Measurements from ENCODE around the gene B3GALT6. TPM values are rescaled to one million over a fixed set of nuclear protein-coding genes. Genes with fewer than 3 reads are reported as not detected.

Gene B3GALT6
- total RNA-seq, 2 donors from 2014 or later, result 8.4 to 9.4 TPM

DNA sequence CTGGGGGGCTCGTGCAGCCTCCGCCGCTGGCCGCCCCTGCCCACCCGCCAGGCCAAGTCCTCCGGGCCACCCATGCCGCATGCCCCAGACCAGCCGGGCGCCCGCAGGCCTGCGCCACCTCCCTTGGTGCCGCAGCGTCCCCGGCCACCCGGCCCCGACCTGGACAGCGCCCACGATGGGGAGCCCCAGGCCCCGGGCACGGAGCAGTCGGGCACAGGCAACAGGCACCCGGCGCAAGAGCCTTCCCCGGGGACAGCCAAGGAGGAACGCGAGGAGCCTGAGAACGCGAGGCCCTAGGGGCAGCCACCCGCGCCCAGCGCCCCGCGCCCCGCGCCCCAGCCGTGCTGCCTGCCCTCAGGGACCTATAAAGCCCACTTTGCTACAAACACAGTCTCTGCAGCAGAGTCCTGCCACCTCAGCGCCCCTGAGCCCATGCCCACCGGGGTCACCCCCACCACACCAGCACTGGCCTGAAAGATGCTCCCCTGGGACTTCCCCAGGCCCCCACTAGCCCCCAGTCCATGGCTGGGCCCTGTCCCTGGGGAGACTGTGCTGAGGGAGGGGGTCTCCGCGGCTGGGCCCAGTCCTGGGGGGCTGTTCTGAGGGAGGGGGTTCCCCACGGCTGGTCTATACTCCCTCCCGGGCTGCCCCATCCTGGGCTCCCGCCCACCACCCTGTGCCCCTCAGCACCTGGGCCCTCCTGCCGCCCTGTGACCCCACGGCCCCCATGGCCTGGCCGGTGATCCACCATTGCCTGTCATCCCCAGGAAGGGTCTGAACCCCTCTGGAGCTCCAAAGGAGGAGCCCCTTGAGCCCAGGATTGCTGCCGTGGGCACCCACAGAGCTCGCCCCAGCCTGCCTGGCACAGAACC is 34.2 kb upstream of the B3GALT6 start:
- Mint-ChIP-seq H3K27ac (no peak overlapping the region), H3K4me3 (no peak overlapping the region), H3K4me1 (peaks cover 2% of the 10 kb centered on the region), H3K36me3 (ENCODE audit: low read depth) (no peaks in the 10 kb centered on the region), H3K27me3 (no peaks in the 10 kb centered on the region)
- DNase-seq, result peak in 2 of 3 donors; percentile 3 to 12
- no peak for ATAC-seq
- H3K9me3 ChIP-seq (ENCODE audit: control insufficient read depth, low read length, poor library complexity, severe bottlenecking), result no peaks in the 10 kb centered on the region

DNA sequence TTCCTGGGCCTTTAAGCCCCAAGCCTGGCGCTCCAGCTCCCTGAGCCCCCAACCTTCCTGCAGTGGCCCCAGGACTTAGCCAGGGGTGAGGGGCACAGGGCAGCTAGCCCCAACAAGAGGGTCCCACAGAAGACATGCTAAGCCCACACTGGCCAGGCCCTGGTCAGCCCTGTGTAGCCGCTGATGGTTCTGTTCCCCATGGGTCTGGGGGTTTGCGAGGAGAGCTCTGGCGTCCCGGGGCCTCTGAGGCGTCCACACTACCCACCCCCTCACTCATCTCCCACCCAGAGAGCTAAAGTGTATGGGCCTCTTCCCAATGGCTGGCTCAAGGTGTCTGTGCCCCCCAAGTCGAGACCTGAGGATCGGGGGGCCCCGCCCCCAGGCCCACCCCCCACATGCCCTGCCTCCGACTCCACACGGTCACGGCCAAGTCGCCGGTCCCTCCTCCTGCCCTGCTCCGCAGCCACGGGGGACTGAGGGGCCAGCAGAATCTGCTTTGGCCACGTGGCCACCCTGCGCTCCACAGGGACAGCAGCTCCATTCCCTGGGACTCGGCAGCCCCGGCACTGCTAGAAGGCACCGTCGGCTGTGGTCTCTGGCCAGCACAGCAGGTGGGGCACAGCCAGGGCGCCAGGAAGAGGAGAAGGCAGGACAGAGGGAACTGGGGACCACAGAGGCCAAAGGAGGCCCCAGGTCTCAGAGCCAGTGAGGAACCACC is 33.5 kb upstream of the B3GALT6 start:
- H3K27ac Mint-ChIP-seq, result no peak overlapping the region
- DNase-seq, result peak in 2 of 3 donors; percentile 8 to 11
- H3K36me3 Mint-ChIP-seq (ENCODE audit: low read depth), result no peaks in the 10 kb centered on the region
- H3K9me3 ChIP-seq (ENCODE audit: control insufficient read depth, low read length, poor library complexity, severe bottlenecking), result no peaks in the 10 kb centered on the region
- no peak for ATAC-seq
- H3K4me1 Mint-ChIP-seq, result peaks cover 2% of the 10 kb centered on the region
- no peaks in the 10 kb centered on the region for H3K27me3 Mint-ChIP-seq
- H3K4me3 Mint-ChIP-seq, result no peak overlapping the region

DNA sequence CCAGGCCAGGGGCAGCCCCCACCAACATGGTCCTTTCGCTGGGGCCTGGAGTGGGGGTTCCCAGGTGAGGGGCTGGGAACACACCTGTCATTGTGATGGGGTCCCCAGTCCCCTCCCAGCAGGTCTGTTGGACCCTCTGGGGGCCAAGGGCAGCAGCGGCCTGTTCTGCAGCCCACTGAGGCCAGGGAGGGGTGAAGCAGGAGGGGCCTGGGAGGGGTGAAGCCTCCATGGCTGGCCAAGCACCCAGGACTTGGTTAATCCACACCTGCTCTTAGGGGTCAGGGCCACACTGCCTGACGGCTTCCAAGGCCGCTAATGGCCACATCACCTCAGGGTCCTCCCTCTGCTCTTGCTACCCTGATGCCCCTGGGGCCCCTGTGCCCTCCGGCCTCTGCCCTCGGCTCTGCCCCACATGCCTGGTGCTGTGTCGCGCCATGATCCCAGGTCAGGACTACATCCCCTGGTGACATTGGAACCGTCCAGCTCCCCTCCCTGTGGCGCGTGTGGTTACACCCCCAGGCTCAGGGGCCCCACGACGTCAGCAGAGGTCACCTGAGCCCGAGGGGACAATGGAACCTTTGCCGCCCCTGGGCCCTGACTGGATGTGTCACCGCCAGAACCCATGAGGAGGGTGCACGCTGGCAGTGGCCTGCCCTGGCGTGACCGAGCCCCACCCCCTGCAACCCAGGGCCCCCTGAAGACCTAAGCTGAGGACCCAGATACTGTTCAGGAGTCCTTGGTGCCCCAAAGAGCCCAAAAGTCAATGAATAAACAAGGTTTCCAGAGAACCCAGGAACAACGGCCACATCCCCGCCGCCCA is 32.7 kb upstream of the B3GALT6 start:
- no peak overlapping the region for H3K4me3 Mint-ChIP-seq
- peak in 2 of 3 donors; percentile 4 to 9 for DNase-seq
- H3K4me1 Mint-ChIP-seq, result peaks cover 2% of the 10 kb centered on the region

DNA sequence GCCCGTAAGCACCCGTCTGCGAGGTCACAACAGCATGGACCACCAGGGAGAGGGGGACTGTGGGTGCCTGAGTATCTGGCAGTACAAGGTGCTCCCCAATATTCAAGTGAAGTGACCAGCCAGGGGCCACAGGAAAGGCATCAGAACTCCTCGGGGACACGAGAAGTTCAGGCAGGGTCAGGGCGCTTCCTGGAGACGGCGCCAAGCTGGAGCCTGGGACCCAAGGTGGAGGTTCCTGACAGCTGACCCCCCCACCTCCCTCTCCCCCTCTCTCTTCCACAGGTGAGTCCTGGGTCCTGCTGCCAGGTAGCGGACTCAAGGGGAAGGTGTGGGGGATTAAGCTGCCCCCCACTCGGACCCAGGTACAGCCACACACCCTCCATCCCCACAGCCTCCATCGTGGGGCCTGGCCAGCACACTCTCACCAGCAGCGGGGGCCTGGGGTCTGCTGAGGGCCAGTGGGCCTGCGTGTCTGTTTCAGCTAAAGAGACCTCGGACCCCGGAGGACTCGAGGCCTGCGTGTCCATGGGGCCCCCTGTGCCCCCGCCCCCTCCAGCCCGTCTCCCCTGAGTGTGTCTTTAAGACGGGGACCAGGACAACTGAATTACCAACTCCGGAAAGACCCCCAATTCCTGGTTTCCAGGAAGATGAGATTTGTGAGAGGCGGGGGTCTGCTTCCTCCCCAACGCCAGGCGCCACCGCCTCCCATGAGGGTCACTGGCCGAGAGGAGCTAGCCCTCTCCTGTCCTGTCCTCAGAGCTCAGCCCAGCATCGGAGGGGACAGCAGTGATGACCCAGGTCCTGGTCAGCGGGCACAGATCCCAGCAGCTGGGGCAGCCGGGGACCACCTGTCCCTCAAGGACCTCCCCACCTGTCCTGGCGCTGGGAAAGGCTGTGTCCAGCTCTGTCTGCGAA is 31.8 kb upstream of the B3GALT6 start:
- Mint-ChIP-seq H3K4me1 (peaks cover 2% of the 10 kb centered on the region), H3K27ac (peak overlapping the region; percentile 68)

More for the DNA sequence above, 32.7 kb upstream of the B3GALT6 start:
- Mint-ChIP-seq H3K27me3 (no peaks in the 10 kb centered on the region), H3K27ac (peak overlapping the region; percentile 68), H3K36me3 (ENCODE audit: low read depth) (no peaks in the 10 kb centered on the region)
- H3K9me3 ChIP-seq (ENCODE audit: control insufficient read depth, low read length, poor library complexity, severe bottlenecking), result no peaks in the 10 kb centered on the region
- ATAC-seq, result no peak

DNA sequence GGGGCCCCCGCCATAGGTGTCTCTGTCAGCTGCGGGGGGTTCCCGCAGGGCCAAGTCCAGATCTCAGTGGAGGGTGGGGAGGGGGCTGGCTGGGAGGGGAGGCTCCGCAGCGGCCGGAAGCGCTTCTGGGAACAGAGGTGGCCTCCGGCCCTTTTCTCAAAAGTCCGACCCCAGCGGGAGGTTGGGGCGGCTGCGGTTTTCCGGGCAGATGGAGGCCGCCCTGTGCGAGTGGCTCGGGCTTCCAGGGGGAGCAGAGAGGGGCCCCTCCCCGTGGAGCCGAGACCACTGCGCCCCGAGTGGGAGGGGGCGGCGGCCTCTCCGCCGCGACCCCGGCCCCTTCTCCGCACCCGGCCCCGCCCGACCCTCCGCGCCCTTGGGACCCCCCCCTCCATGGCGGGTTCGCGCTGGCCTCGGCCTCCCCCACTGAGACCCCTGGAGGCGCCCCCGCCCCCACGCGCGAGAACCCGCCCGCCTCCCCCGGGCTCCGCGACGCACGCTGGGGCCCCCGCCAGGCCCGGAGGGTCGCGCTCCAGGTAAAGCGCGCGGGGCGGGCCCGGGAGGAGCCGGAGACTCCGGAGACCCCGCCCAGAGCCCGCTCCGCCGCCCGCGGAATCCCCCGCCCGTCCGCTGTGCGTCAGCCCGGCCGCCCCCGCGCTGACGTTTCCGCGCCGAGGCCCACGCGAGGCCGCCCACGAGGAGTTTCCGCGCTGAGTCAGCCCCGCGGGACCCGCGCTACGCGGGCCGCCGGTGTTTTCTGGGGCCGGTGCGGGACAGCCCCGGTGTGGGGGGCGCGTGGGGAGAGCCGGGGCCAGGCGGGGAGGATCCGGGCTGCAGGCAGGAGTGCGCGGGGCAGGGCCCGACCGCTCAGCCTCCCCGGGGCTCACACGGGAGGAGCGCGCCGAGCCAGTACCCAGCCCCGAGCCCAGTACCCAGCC is 30.9 kb upstream of the B3GALT6 start:
- no peaks in the 10 kb centered on the region for H3K9me3 ChIP-seq (ENCODE audit: control insufficient read depth, low read length, poor library complexity, severe bottlenecking)
- peak; percentile 87 for ATAC-seq
- H3K36me3 Mint-ChIP-seq (ENCODE audit: low read depth), result no peaks in the 10 kb centered on the region
- H3K27ac Mint-ChIP-seq, result peak overlapping the region; percentile 68
- peak; percentile 87 to 91 (median 89) for DNase-seq
- peak overlapping the region; percentile 56 for H3K4me3 Mint-ChIP-seq
- H3K27me3 Mint-ChIP-seq, result no peaks in the 10 kb centered on the region
- peaks cover 5% of the 10 kb centered on the region for H3K4me1 Mint-ChIP-seq

More for the DNA sequence above, 31.8 kb upstream of the B3GALT6 start:
- H3K36me3 Mint-ChIP-seq (ENCODE audit: low read depth), result no peaks in the 10 kb centered on the region
- peak; percentile 4 to 12 (median 12) for DNase-seq
- ATAC-seq, result no peak
- H3K9me3 ChIP-seq (ENCODE audit: control insufficient read depth, low read length, poor library complexity, severe bottlenecking), result no peaks in the 10 kb centered on the region
- H3K27me3 Mint-ChIP-seq, result no peaks in the 10 kb centered on the region
- H3K4me3 Mint-ChIP-seq, result no peak overlapping the region

DNA sequence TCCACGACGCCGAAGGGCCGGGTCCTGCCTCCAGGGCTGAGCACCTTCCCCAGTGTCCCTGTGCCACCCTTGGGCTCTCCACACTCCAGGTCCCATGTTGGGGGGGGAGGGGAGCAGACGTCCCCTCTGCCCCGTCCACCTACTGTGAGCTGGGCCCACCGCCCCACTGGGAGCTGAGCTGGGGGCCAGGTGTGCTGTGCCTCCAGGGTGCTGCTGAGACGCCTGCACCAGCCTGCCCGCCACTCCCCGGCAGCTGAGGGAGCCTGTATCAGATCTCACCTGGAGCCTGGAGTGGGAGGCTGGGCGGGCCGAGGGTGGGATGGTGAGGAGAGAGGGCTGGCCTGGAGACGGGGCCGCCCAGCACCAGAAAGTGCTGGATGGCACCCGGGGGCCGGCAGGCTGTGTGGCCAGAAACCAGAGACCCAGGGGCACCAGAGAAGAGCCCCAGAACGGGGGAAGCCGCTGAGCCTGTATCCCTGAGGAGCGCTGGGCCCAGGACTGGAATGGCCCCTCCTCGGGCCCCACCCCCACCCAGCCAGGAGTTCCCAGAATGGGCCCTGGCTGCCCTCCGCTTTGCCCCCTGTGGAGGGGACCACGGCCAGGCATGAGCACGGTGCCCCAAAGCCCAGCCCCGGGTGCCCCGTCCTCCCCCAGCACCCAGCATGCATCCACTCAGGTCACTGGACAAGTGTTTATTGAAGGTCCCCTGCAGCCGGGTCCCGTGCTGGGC is 29.0 kb upstream of the B3GALT6 start:
- peak in 2 of 3 donors; percentile 4 to 12 for DNase-seq
- Mint-ChIP-seq H3K4me1 (peaks cover 10% of the 10 kb centered on the region), H3K36me3 (ENCODE audit: low read depth) (no peaks in the 10 kb centered on the region), H3K4me3 (no peak overlapping the region), H3K27me3 (no peaks in the 10 kb centered on the region), H3K27ac (no peak overlapping the region)
- no peaks in the 10 kb centered on the region for H3K9me3 ChIP-seq (ENCODE audit: control insufficient read depth, low read length, poor library complexity, severe bottlenecking)
- ATAC-seq, result no peak

DNA sequence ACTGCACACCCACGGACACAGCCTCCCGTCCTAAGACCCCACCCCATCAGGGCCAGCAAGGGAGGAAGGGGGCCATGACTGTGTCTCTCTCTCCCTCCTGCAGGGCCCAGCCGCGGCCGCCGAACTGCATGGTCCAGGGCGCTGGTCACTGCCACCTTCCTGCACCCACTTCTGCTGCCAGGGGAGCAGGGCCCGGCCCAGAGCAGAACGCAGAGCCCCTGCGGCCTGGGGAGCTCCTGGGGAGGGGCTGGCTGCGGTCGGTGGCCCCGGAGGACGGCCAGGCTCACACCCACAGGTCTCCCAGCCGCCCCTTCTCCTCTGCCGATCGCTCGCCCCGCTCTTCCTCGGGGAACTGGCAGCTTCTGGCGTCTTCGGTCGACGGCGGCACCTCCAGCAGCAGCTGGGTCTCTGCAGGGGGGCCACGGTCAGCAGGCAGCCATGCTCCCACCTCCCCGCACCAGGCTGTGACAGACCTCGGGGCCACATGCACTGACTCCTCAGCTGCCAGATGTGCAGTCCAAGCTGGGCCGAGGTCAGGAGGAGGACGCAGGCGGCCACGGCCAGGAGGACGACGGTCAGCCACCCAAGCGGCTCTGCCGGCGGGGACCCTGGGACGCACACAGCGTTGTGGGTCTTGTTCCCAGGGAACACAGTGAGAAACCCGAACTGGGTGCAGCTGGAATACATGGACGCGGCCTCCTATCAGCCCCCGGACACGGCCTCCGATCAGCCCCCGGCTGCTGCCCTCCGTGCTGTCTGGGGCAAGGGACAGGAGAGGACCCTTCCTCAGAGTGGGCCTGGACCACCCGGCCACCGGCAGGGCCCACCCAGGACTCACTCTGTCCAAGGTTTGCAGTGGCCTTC is 28.2 kb upstream of the B3GALT6 start:
- H3K9me3 ChIP-seq (ENCODE audit: control insufficient read depth, low read length, poor library complexity, severe bottlenecking), result no peaks in the 10 kb centered on the region
- no peaks in the 10 kb centered on the region for H3K27me3 Mint-ChIP-seq
- peak overlapping the region; percentile 73 for H3K27ac Mint-ChIP-seq
- no peaks in the 10 kb centered on the region for H3K36me3 Mint-ChIP-seq (ENCODE audit: low read depth)
- peak in 2 of 3 donors; percentile 4 to 11 for DNase-seq
- H3K4me1 Mint-ChIP-seq, result peaks cover 15% of the 10 kb centered on the region
- no peak for ATAC-seq
- peak overlapping the region; percentile 41 for H3K4me3 Mint-ChIP-seq

DNA sequence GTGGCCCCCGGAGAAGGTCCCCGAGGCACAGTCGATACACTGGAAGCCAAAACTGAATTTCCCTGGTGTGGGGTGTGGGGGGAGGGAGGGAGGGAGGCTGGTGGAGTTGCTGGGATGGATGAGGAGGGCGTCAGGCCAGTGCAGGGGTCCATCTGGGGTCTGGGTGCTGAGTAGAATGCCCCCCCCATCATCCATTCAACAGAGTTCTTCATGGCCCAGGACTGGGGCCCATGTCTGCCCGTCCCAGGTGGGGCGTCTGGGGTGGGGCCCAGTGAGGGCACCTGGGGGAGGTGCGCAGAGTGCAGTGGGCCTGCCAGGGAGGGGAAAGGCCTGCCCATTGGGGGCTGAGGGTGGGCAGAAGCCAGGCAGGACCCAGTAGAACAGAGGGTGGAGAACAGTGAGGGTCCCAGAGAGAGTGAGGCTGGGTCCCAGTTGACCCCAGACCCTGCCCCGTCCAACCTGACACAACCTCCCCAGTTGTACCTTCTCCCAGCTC is 27.6 kb upstream of the B3GALT6 start:
- peak overlapping the region; percentile 89 for H3K4me3 Mint-ChIP-seq
- no peaks in the 10 kb centered on the region for H3K27me3 Mint-ChIP-seq
- H3K36me3 Mint-ChIP-seq (ENCODE audit: low read depth), result no peaks in the 10 kb centered on the region
- peak overlapping the region; percentile 73 for H3K27ac Mint-ChIP-seq
- no peaks in the 10 kb centered on the region for H3K9me3 ChIP-seq (ENCODE audit: control insufficient read depth, low read length, poor library complexity, severe bottlenecking)
- peaks cover 19% of the 10 kb centered on the region for H3K4me1 Mint-ChIP-seq
- DNase-seq (peak in 1 of 3 donors; percentile 5), ATAC-seq (no peak)

DNA sequence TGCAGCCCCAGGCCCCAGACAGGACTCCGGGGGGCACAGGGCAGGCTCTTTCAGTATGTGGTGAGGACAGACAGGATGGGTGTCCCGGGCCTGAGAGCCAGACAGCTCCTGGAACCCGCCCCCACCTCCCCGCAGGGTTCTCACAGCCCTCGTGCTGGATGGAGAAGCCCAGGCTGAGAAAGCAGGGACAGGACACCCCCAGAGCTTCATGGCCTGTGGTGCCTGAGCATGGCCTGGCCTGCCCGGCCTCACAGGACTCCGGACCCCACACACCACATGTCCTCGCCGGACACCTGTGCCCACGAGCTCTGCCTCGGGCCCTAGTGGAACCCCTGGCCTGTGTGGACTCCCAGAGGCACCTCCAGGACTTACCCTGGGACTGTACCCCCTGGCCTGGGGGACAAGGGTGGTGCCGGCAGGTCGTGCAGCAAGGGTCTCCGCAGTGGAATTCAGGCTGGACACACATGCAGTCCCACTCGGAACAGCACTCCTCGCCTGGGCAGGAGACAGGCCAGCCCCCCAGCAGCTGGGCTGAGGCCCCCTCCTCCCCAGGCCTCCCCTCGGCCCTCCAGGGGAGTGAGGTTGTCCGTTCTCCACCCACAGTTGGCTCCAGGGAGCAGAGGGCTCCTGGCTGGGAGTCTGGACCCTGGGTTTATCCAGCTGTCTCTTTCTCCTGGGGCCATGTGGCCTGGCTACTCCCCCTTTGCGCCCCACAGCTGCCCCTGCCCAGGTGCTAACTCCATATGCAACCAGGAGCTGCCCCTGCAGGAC is 26.9 kb upstream of the B3GALT6 start:
- H3K36me3 Mint-ChIP-seq (ENCODE audit: low read depth), result no peaks in the 10 kb centered on the region

More for the DNA sequence above, 26.9 kb upstream of the B3GALT6 start:
- H3K4me3 Mint-ChIP-seq, result peak overlapping the region; percentile 89
- ATAC-seq (no peak), DNase-seq (peak; percentile 4 to 9 (median 9))
- peak overlapping the region; percentile 73 for H3K27ac Mint-ChIP-seq
- peaks cover 22% of the 10 kb centered on the region for H3K4me1 Mint-ChIP-seq
- no peaks in the 10 kb centered on the region for H3K27me3 Mint-ChIP-seq
- no peaks in the 10 kb centered on the region for H3K9me3 ChIP-seq (ENCODE audit: control insufficient read depth, low read length, poor library complexity, severe bottlenecking)

Measured in T-helper 17 cell (primary cell).